Muscle of leg (tissue), 11 donors: ENCODE measurements around the gene DNAH6. TPM values are rescaled to one million over a fixed set of nuclear protein-coding genes. Genes with fewer than 3 reads are reported as not detected.

ENCODE experiments used
- DNase-seq: peaks from one replicate; pipeline ENCODE4 v3.0.0; 2013
- H3K27ac ChIP-seq: one replicate; pipeline ENCODE4 v1.5.1; 2013; ENCODE audit warnings: mild to moderate bottlenecking, low read length, control low read depth
- H3K27me3 ChIP-seq: one replicate; pipeline ENCODE4 v1.6.1; 2013; ENCODE audit warnings: low read length; ENCODE audit not compliant: control insufficient read depth, insufficient read depth
- H3K36me3 ChIP-seq: one replicate; pipeline ENCODE4 v1.6.1; 2013; ENCODE audit warnings: low read length; ENCODE audit not compliant: control insufficient read depth, insufficient read depth
- H3K4me1 ChIP-seq: one replicate; pipeline ENCODE4 v1.6.1; 2013; ENCODE audit warnings: low read length; ENCODE audit not compliant: control insufficient read depth, insufficient read depth
- H3K4me3 ChIP-seq: one replicate; pipeline ENCODE4 v1.5.1; 2013; ENCODE audit warnings: low read length, control low read depth
- H3K9me3 ChIP-seq: replicated peaks from 2 replicates; pipeline ENCODE4 v1.6.1; 2013; ENCODE audit warnings: low read depth, low read length; ENCODE audit not compliant: control insufficient read depth
- WGBS: methylation state at CpG from one replicate; pipeline ENCODE4 v1.1.5; 2013; ENCODE audit warnings: missing lambda C conversion rate; ENCODE audit not compliant: insufficient coverage; 5-methylcytosine and 5-hydroxymethylcytosine counted together
- polyA plus RNA-seq, 8 donors: library from polyadenylated mRNA; unstranded; fragments of 120-200 nt; gene quantifications; one replicate each; pipeline versions ENCODE4 v1.2.1 to v1.2.3, GENCODE V29; 2013; ENCODE audit warnings: inconsistent platforms in 1 of 8, low replicate concordance in 1 of 8; ENCODE audit not compliant: insufficient read length in 8 of 8, insufficient read depth in 1 of 8
- total RNA-seq: library from RNA; stranded (reverse); fragments of 120-200 nt; gene quantifications from one replicate; pipeline ENCODE4 v1.2.4, GENCODE V29; 2013

DNAH6 gene
- total and polyA plus RNA-seq, 9 donors, result 0.07 to 0.43 (median 0.18) TPM

- Histone ChIP-seq H3K27me3 (peaks cover 3% of the 10 kb centered on the region), H3K36me3 (no peaks in the 10 kb centered on the region), H3K9me3 (no peaks in the 10 kb centered on the region), H3K4me3 (no peak overlapping the region), H3K4me1 (no peaks in the 10 kb centered on the region), H3K27ac (no peak overlapping the region)
- no CpG with 5 or more reads among the region's 1 CpG for WGBS
- DNase-seq, result no peak
Observed at GRCh38 chr2:84727315-84727714, 211.0 kb downstream of the DNAH6 start.

- no peaks in the 10 kb centered on the region for H3K9me3 ChIP-seq
- 76% methylated on average over 2 of the region's 2 CpGs for WGBS
- no peak for DNase-seq
- H3K4me1 ChIP-seq, result no peaks in the 10 kb centered on the region
- peaks cover 3% of the 10 kb centered on the region for H3K27me3 ChIP-seq
- H3K27ac ChIP-seq, result no peak overlapping the region
- no peaks in the 10 kb centered on the region for H3K36me3 ChIP-seq
- no peak overlapping the region for H3K4me3 ChIP-seq
Observed at GRCh38 chr2:84729224-84729623, 212.9 kb downstream of the DNAH6 start.

GRCh38 chr2:84731185-84731584 lies 214.9 kb downstream of the DNAH6 start:
- Histone ChIP-seq H3K36me3 (no peaks in the 10 kb centered on the region), H3K4me1 (no peaks in the 10 kb centered on the region), H3K9me3 (no peaks in the 10 kb centered on the region), H3K27ac (no peak overlapping the region), H3K4me3 (no peak overlapping the region), H3K27me3 (peaks cover 3% of the 10 kb centered on the region)
- whole genome bisulfite sequencing, result 75% methylated on average over 1 of the region's 3 CpGs
- no peak for DNase-seq

- Histone ChIP-seq H3K36me3 (no peaks in the 10 kb centered on the region), H3K4me3 (no peak overlapping the region)
- 90% methylated on average over 3 of the region's 6 CpGs for WGBS
Observed at GRCh38 chr2:84732897-84733778, 216.8 kb downstream of the DNAH6 start.

GRCh38 chr2:84735389-84735788 lies 219.1 kb downstream of the DNAH6 start:
- Histone ChIP-seq H3K9me3 (no peaks in the 10 kb centered on the region), H3K36me3 (no peaks in the 10 kb centered on the region), H3K4me1 (no peaks in the 10 kb centered on the region), H3K4me3 (no peak overlapping the region), H3K27me3 (peaks cover 3% of the 10 kb centered on the region), H3K27ac (no peak overlapping the region)
- DNase-seq, result no peak
- WGBS, result no CpG with 5 or more reads among the region's 1 CpG

More at GRCh38 chr2:84732897-84733778, 216.8 kb downstream of the DNAH6 start:
- H3K27me3 ChIP-seq, result peaks cover 3% of the 10 kb centered on the region
- no peaks in the 10 kb centered on the region for H3K4me1 ChIP-seq
- H3K27ac ChIP-seq, result no peak overlapping the region
- peak; percentile 11 for DNase-seq
- H3K9me3 ChIP-seq, result no peaks in the 10 kb centered on the region

GRCh38 chr2:84741182-84741822 lies 225.0 kb downstream of the DNAH6 start:
- no peak overlapping the region for H3K27ac ChIP-seq
- no peaks in the 10 kb centered on the region for H3K4me1 ChIP-seq
- DNase-seq, result no peak
- H3K9me3 ChIP-seq, result no peaks in the 10 kb centered on the region
- 100% methylated on average over 1 of the region's 3 CpGs for WGBS
- H3K27me3 ChIP-seq, result no peaks in the 10 kb centered on the region
- H3K4me3 ChIP-seq, result no peak overlapping the region
- H3K36me3 ChIP-seq, result no peaks in the 10 kb centered on the region

- H3K36me3 ChIP-seq, result no peaks in the 10 kb centered on the region
- no peak overlapping the region for H3K27ac ChIP-seq
- peak; percentile 12 for DNase-seq
- H3K4me1 ChIP-seq, result no peaks in the 10 kb centered on the region
- no peaks in the 10 kb centered on the region for H3K9me3 ChIP-seq
- no peaks in the 10 kb centered on the region for H3K27me3 ChIP-seq
- no peak overlapping the region for H3K4me3 ChIP-seq
Observed at GRCh38 chr2:84748341-84748740, 232.0 kb downstream of the DNAH6 start.

- Histone ChIP-seq H3K27ac (no peak overlapping the region), H3K36me3 (no peaks in the 10 kb centered on the region), H3K9me3 (no peaks in the 10 kb centered on the region), H3K27me3 (no peaks in the 10 kb centered on the region), H3K4me3 (no peak overlapping the region), H3K4me1 (no peaks in the 10 kb centered on the region)
- DNase-seq, result no peak
Observed at GRCh38 chr2:84749442-84749841, 233.1 kb downstream of the DNAH6 start.

- no peak overlapping the region for H3K4me3 ChIP-seq
- DNase-seq, result no peak
- H3K36me3 ChIP-seq, result no peaks in the 10 kb centered on the region
- no peaks in the 10 kb centered on the region for H3K27me3 ChIP-seq
- H3K4me1 ChIP-seq, result no peaks in the 10 kb centered on the region
- H3K9me3 ChIP-seq, result peaks cover 4% of the 10 kb centered on the region
- no peak overlapping the region for H3K27ac ChIP-seq
- 83% methylated on average over 1 of the region's 1 CpG for WGBS
Observed at GRCh38 chr2:84755096-84755495, 238.8 kb downstream of the DNAH6 start.

GRCh38 chr2:84757648-84758047 lies 241.3 kb downstream of the DNAH6 start:
- 100% methylated on average over 1 of the region's 3 CpGs for WGBS

More at GRCh38 chr2:84757648-84758047, 241.3 kb downstream of the DNAH6 start:
- no peak for DNase-seq
- no peaks in the 10 kb centered on the region for H3K36me3 ChIP-seq
- H3K27ac ChIP-seq, result no peak overlapping the region
- H3K27me3 ChIP-seq, result no peaks in the 10 kb centered on the region
- H3K9me3 ChIP-seq, result peaks cover 4% of the 10 kb centered on the region
- H3K4me1 ChIP-seq, result no peaks in the 10 kb centered on the region
- no peak overlapping the region for H3K4me3 ChIP-seq
